RWPE2 (cell line): Measurements from ENCODE around the gene MAP4K4.
"Not testable (repeated sequence)": the region's sequence is repeated elsewhere in the genome, so short reads cannot be mapped to it uniquely, and the experiment has no call there.

Experiments used
- ATAC-seq: fragments of 200-7000 bp; cut with Tn5 transposase; 3 replicates; pipeline ENCODE4 v1.9.1; 2021; ENCODE audit warnings: low read depth
- DNase-seq: peaks from one replicate; pipeline ENCODE4 v3.0.0-alpha.2; 2020; ENCODE audit warnings: low spot score
- H3K27ac ChIP-seq: fragments of 450-650 bp; 2 replicates; pipeline ENCODE4 v1.5.1; 2017; ENCODE audit warnings: mild to moderate bottlenecking; ENCODE audit not compliant: poor library complexity, severe bottlenecking
- H3K27me3 ChIP-seq: fragments of 250-450 bp; sonication (Bioruptor Pico); 2 replicates; pipeline ENCODE4 v1.5.1; 2021; ENCODE audit warnings: mild to moderate bottlenecking, moderate library complexity; ENCODE audit not compliant: insufficient read depth, poor library complexity, severe bottlenecking
- H3K36me3 ChIP-seq: fragments of 250-450 bp; sonication (Bioruptor Pico); 2 replicates; pipeline ENCODE4 v1.5.1; 2020; ENCODE audit warnings: low read depth, mild to moderate bottlenecking, moderate library complexity
- H3K4me1 ChIP-seq: fragments of 250-450 bp; sonication (Bioruptor Pico); 2 replicates; pipeline ENCODE4 v1.5.1; 2021; ENCODE audit warnings: mild to moderate bottlenecking, moderate library complexity; ENCODE audit not compliant: insufficient read depth, poor library complexity, severe bottlenecking
- H3K4me3 ChIP-seq: fragments of 250-450 bp; sonication (Bioruptor Pico); 2 replicates; pipeline ENCODE4 v1.5.1; 2021; ENCODE audit warnings: mild to moderate bottlenecking, moderate library complexity; ENCODE audit not compliant: severe bottlenecking
- H3K9me3 ChIP-seq: fragments of 250-450 bp; sonication (Bioruptor Pico); 2 replicates; pipeline ENCODE4 v1.5.1; 2021; ENCODE audit warnings: mild to moderate bottlenecking, moderate library complexity; ENCODE audit not compliant: severe bottlenecking
- CTCF ChIP-seq: fragments of 450-650 bp; IDR thresholded peaks from one replicate; pipeline ENCODE4 v1.5.1; 2017; ENCODE audit warnings: mild to moderate bottlenecking, moderate library complexity; ENCODE audit not compliant: poor library complexity, severe bottlenecking

The MAP4K4 gene

GRCh38 chr2:101744832-101745231 lies 47.3 kb downstream of the MAP4K4 start:
- H3K27me3 ChIP-seq: no peaks in the 10 kb centered on the region
- peaks cover 11% of the 10 kb centered on the region; the same call in 1 of the 2 replicates for H3K36me3 ChIP-seq
- H3K9me3 ChIP-seq: no peaks in the 10 kb centered on the region
- no peak overlapping the region for H3K4me3 ChIP-seq
- no peak for DNase-seq
- peak overlapping the region; percentile 94 for H3K27ac ChIP-seq
- no peak for ATAC-seq
- no peak for TF ChIP-seq CTCF
- peaks cover 67% of the 10 kb centered on the region for H3K4me1 ChIP-seq

- Histone ChIP-seq H3K36me3 (peaks cover 11% of the 10 kb centered on the region; the same call in 1 of the 2 replicates), H3K4me3 (no peak overlapping the region), H3K27me3 (no peaks in the 10 kb centered on the region), H3K9me3 (no peaks in the 10 kb centered on the region), H3K4me1 (peaks cover 62% of the 10 kb centered on the region), H3K27ac (peak overlapping the region; percentile 94)
- ATAC-seq: peak; percentile 51
- TF ChIP-seq CTCF: no peak
- no peak for DNase-seq
These were observed 48.5 kb downstream of the MAP4K4 start for GRCh38 chr2:101745711-101746694.

GRCh38 chr2:101748000-101748399 lies 50.5 kb downstream of the MAP4K4 start:
- peaks cover 11% of the 10 kb centered on the region; the same call in 1 of the 2 replicates for H3K36me3 ChIP-seq
- H3K9me3 ChIP-seq: no peaks in the 10 kb centered on the region
- DNase-seq (no peak), ATAC-seq (no peak)
- TF ChIP-seq CTCF: no peak
- H3K4me3 ChIP-seq: no peak overlapping the region
- peak overlapping the region; percentile 94 for H3K27ac ChIP-seq
- H3K27me3 ChIP-seq: no peaks in the 10 kb centered on the region
- H3K4me1 ChIP-seq: peaks cover 62% of the 10 kb centered on the region

- H3K27me3 ChIP-seq, H3K4me3 ChIP-seq, ATAC-seq, DNase-seq, H3K9me3 ChIP-seq: not testable (repeated sequence)
- Histone ChIP-seq H3K36me3 (peaks cover 11% of the 10 kb centered on the region; the same call in 1 of the 2 replicates), H3K27ac (peak overlapping the region; percentile 94), H3K4me1 (peaks cover 60% of the 10 kb centered on the region)
These were observed 51.0 kb downstream of the MAP4K4 start for GRCh38 chr2:101748462-101748861.

- DNase-seq: no peak
- ATAC-seq: no peak
- Histone ChIP-seq H3K4me1 (peaks cover 56% of the 10 kb centered on the region), H3K36me3 (peaks cover 6% of the 10 kb centered on the region; the same call in 1 of the 2 replicates), H3K27me3 (no peaks in the 10 kb centered on the region), H3K27ac (peak overlapping the region; percentile 38), H3K4me3 (no peak overlapping the region), H3K9me3 (no peaks in the 10 kb centered on the region)
- TF ChIP-seq CTCF: no peak
These were observed 53.2 kb downstream of the MAP4K4 start for GRCh38 chr2:101750688-101751087.
